HEK293T (cell line): ENCODE results near the gene POLR2B.

Experiments used
- FOXA1 ChIP-seq: fragments of 450-650 bp; IDR thresholded peaks from 2 replicates; pipeline ENCODE4 v1.6.1; 2016; ENCODE audit warnings: mild to moderate bottlenecking
- FOXM1 ChIP-seq: fragments of 450-650 bp; IDR thresholded peaks from 2 replicates; pipeline ENCODE4 v1.6.1; 2017; ENCODE audit warnings: mild to moderate bottlenecking, borderline replicate concordance
- NFRKB ChIP-seq: fragments of 450-650 bp; IDR thresholded peaks from 2 replicates; pipeline ENCODE4 v1.6.1; 2016; ENCODE audit warnings: mild to moderate bottlenecking, moderate library complexity
- SUZ12 ChIP-seq: fragments of 450-650 bp; IDR thresholded peaks from 2 replicates; pipeline ENCODE4 v1.6.1; 2016; ENCODE audit warnings: mild to moderate bottlenecking
- ZNF384 ChIP-seq: fragments of 450-650 bp; IDR thresholded peaks from 2 replicates; pipeline ENCODE4 v1.6.1; 2016

GRCh38 chr4:56995525-56995924 is 16.8 kb downstream of the POLR2B start:
- no peak for TF ChIP-seq SUZ12
- no peak for TF ChIP-seq FOXM1
- no peak for TF ChIP-seq ZNF384
- TF ChIP-seq NFRKB, result no peak
- no peak for TF ChIP-seq FOXA1
